Spleen (tissue), 7 donors: Measurements from ENCODE around the gene SIM1.

Experiments used
- POLR2A ChIP-seq, 3 donors: fragments of 450-650 bp; IDR thresholded peaks; one replicate each; pipeline ENCODE4 v1.5.1; 2017; ENCODE audit warnings: antibody characterized with exemption in 3 of 3, mild to moderate bottlenecking in 1 of 3
- POLR2AphosphoS5 ChIP-seq, 3 donors: sonication (generic); formaldehyde crosslinking; IDR thresholded peaks; one replicate each; pipeline ENCODE4 v1.5.1; 2017; ENCODE audit warnings: antibody characterized with exemption in 3 of 3
- TF ChIP-seq, protein P1 (sequence below), 11 experiments: fragments of 200-600 bp in 7 of 11; fragments of 450-650 bp in 4 of 11; sonication (generic) in 4 of 11; IDR thresholded peaks in 8 of 11; conservative IDR thresholded peaks in 3 of 11; 1 replicate in 7 of 11; 2 replicates in 4 of 11; pipeline versions ENCODE4 v1.4.0 to v1.8.0; 2016 to 2021; ENCODE audit warnings: antibody characterized with exemption in 11 of 11, inconsistent platforms in 4 of 11, mild to moderate bottlenecking in 1 of 11
- donor health status: DM: no; HTN: no; CAD: no; lungs with moderate emphysema.
- donor health status: DM: no; HTN: no; CAD: no.
- donor health status: DM: no; HTN: no; CAD: no.

DNA sequence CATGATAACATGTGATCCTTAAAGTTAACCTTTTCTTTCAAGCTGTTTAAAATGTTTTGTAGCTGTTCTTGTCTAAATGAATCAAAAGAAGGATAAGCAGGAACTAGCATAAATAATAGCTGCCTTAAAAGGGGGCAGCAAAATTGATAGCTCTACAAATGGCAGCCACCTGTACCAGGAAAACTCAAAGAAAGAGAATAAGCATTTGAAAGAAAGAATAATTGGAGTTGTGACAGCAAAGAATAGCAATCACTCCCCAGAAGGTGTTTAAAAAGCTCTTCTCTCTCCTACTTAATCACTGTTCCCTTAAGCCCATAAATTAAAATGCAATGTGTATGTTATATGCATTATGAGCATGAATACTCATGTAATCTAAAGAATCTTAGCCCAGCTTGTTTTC, 114.6 kb downstream of the SIM1 start:
- TF ChIP-seq POLR2A (IDR thresholded peaks at IDR 0.05) (no peak), POLR2AphosphoS5 (IDR thresholded peaks at IDR 0.05) (no peak)
- TF ChIP-seq, protein P1, sequence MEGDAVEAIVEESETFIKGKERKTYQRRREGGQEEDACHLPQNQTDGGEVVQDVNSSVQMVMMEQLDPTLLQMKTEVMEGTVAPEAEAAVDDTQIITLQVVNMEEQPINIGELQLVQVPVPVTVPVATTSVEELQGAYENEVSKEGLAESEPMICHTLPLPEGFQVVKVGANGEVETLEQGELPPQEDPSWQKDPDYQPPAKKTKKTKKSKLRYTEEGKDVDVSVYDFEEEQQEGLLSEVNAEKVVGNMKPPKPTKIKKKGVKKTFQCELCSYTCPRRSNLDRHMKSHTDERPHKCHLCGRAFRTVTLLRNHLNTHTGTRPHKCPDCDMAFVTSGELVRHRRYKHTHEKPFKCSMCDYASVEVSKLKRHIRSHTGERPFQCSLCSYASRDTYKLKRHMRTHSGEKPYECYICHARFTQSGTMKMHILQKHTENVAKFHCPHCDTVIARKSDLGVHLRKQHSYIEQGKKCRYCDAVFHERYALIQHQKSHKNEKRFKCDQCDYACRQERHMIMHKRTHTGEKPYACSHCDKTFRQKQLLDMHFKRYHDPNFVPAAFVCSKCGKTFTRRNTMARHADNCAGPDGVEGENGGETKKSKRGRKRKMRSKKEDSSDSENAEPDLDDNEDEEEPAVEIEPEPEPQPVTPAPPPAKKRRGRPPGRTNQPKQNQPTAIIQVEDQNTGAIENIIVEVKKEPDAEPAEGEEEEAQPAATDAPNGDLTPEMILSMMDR (IDR thresholded peaks at IDR 0.05 in 8 of 11, conservative IDR thresholded peaks at IDR 0.05 in 3 of 11), result no peak
